Astrocyte (in vitro differentiated cells and primary cell): ENCODE results near the gene AGTPBP1.

Source experiments
- CTCF ChIP-seq: IDR thresholded peaks from 2 replicates; pipeline ENCODE4 v1.5.1; 2011; ENCODE audit warnings: low read depth, mild to moderate bottlenecking, inconsistent platforms, low read length, moderate library complexity; ENCODE audit not compliant: insufficient read depth
- EZH2 ChIP-seq: IDR thresholded peaks from 2 replicates; pipeline ENCODE4 v1.6.1; 2012; ENCODE audit warnings: mild to moderate bottlenecking, low read length, inconsistent platforms; ENCODE audit not compliant: insufficient read depth

- TF ChIP-seq CTCF = no peak
- TF ChIP-seq EZH2 = no peak
Measured at GRCh38 chr9:85505612-85506011, 236.1 kb downstream of the AGTPBP1 start.
